Left forelimb (tissue), 1 donor: Measurements from ENCODE around the gene AGAP9.
"Not testable (repeated sequence)": the region's sequence is repeated elsewhere in the genome, so short reads cannot be mapped to it uniquely, and the experiment has no call there.

Experiments
- DNase-seq: peaks from one replicate; pipeline ENCODE4 v3.0.0-alpha.2; 2018; ENCODE audit warnings: low spot score

AGAP9 gene

GRCh38 chr10:47523475-47523874 is at the start of gene AGAP9:
Gene AGAP9 (minus strand): TSS chr10:47523638. CDS start chr10:47523526, 112 bp downstream.
- DNase-seq = not testable (repeated sequence)

- DNase-seq = not testable (repeated sequence)
These were observed 47.9 kb upstream of the AGAP9 start for GRCh38 chr10:47571138-47571912.

GRCh38 chr10:47566757-47567156 is 43.3 kb upstream of the AGAP9 start:
- not testable (repeated sequence) for DNase-seq

GRCh38 chr10:47566108-47566699 is 42.8 kb upstream of the AGAP9 start:
- not testable (repeated sequence) for DNase-seq

- not testable (repeated sequence) for DNase-seq
These were observed 42.1 kb upstream of the AGAP9 start for GRCh38 chr10:47565517-47565920.

- DNase-seq = not testable (repeated sequence)
These were observed 41.5 kb upstream of the AGAP9 start for GRCh38 chr10:47564953-47565352.

- DNase-seq = not testable (repeated sequence)
These were observed 40.9 kb upstream of the AGAP9 start for GRCh38 chr10:47564318-47564717.

GRCh38 chr10:47560452-47560851 is 37.0 kb upstream of the AGAP9 start:
- DNase-seq = not testable (repeated sequence)

GRCh38 chr10:47559718-47560308 is 36.4 kb upstream of the AGAP9 start:
- DNase-seq = not testable (repeated sequence)

- DNase-seq = not testable (repeated sequence)
These were observed 34.7 kb upstream of the AGAP9 start for GRCh38 chr10:47558109-47558508.

- not testable (repeated sequence) for DNase-seq
These were observed 34.2 kb upstream of the AGAP9 start for GRCh38 chr10:47557616-47558015.

GRCh38 chr10:47555334-47555733 is 31.9 kb upstream of the AGAP9 start:
- DNase-seq = not testable (repeated sequence)

GRCh38 chr10:47554552-47554951 is 31.1 kb upstream of the AGAP9 start:
- not testable (repeated sequence) for DNase-seq

- DNase-seq = not testable (repeated sequence)
These were observed 30.4 kb upstream of the AGAP9 start for GRCh38 chr10:47553860-47554247.

- DNase-seq = peak; percentile 91
These were observed 29.9 kb upstream of the AGAP9 start for GRCh38 chr10:47553214-47553859.

- DNase-seq = peak; percentile 59
These were observed 29.3 kb upstream of the AGAP9 start for GRCh38 chr10:47552719-47553118.

- not testable (repeated sequence) for DNase-seq
These were observed 23.8 kb upstream of the AGAP9 start for GRCh38 chr10:47547286-47547685.

- not testable (repeated sequence) for DNase-seq
These were observed 13.0 kb upstream of the AGAP9 start for GRCh38 chr10:47536430-47536829.

GRCh38 chr10:47502313-47502712 is 21.1 kb downstream of the AGAP9 start:
- DNase-seq = not testable (repeated sequence)

- DNase-seq = not testable (repeated sequence)
These were observed 29.2 kb downstream of the AGAP9 start for GRCh38 chr10:47494226-47494625.

- DNase-seq = not testable (repeated sequence)
These were observed 31.8 kb downstream of the AGAP9 start, which contains the start of gene FAM25G for GRCh38 chr10:47491600-47491999. Gene FAM25G (minus strand): TSS chr10:47491700. CDS start chr10:47491674, 26 bp downstream.

- DNase-seq = not testable (repeated sequence)
These were observed 33.8 kb downstream of the AGAP9 start for GRCh38 chr10:47489630-47490029.
